ENCODE measurements around the gene GPRASP2. TPM values are rescaled to one million over a fixed set of nuclear protein-coding genes. Genes with fewer than 3 reads are reported as not detected.

The GPRASP2 gene
- total RNA-seq, 1 donor from 2014 or later: 10.8 TPM

DNA sequence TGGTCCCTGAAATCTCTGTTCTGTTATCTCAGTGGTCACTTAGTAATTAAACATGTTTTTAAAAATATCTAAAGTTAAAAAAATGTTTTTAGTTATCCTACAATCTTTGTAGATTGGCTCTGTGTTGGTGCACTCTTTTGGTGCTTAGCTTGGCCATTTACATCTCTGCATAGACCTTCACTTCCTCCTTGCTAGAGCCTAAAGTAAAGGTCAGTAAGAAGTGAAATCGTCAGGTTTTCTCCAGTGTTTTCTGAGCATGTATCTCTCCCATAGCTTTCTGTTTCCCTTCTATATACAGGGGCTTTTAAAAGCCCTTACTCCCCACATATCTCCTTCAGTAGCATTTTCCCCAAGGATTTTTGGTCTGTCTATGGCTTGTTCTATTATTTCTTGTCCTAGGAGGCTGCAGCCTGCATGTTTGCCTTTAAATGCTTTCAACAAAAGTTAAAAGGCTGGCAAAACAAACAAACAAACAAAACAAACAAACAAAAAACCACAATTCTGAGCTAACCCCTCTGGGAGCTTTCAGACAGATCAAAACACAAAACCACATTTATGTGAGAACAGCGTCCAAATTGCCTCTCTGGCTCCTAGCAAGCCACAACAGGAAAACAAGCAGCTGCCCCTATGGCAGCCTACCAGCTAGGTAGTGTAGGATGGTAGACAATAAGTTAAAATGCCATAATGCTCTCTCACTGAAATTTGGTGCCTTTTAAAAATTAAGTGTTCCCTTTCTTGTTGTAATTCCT is 27.3 kb upstream of the GPRASP2 start:
- H3K36me3 ChIP-seq: no peaks in the 10 kb centered on the region
- no peaks in the 10 kb centered on the region for H3K27me3 ChIP-seq
- H3K4me1 ChIP-seq: no peaks in the 10 kb centered on the region
- no peak overlapping the region for H3K27ac ChIP-seq
- no peak for DNase-seq (ENCODE audit: extremely low spot score in 2 of 2)
- H3K4me3 ChIP-seq: no peak overlapping the region
- TF ChIP-seq, protein P1, sequence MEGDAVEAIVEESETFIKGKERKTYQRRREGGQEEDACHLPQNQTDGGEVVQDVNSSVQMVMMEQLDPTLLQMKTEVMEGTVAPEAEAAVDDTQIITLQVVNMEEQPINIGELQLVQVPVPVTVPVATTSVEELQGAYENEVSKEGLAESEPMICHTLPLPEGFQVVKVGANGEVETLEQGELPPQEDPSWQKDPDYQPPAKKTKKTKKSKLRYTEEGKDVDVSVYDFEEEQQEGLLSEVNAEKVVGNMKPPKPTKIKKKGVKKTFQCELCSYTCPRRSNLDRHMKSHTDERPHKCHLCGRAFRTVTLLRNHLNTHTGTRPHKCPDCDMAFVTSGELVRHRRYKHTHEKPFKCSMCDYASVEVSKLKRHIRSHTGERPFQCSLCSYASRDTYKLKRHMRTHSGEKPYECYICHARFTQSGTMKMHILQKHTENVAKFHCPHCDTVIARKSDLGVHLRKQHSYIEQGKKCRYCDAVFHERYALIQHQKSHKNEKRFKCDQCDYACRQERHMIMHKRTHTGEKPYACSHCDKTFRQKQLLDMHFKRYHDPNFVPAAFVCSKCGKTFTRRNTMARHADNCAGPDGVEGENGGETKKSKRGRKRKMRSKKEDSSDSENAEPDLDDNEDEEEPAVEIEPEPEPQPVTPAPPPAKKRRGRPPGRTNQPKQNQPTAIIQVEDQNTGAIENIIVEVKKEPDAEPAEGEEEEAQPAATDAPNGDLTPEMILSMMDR (IDR thresholded peaks at IDR 0.05): no peak
- TF ChIP-seq POLR2A (IDR thresholded peaks at IDR 0.05) (no peak), POLR2AphosphoS5 (IDR thresholded peaks at IDR 0.05; ENCODE audit: insufficient read depth in 1 of 2, low read depth in 1 of 2) (no peak)
- peaks cover 12% of the 10 kb centered on the region for H3K9me3 ChIP-seq
- intact Hi-C loops (cut with DNase I): no loop called here

DNA sequence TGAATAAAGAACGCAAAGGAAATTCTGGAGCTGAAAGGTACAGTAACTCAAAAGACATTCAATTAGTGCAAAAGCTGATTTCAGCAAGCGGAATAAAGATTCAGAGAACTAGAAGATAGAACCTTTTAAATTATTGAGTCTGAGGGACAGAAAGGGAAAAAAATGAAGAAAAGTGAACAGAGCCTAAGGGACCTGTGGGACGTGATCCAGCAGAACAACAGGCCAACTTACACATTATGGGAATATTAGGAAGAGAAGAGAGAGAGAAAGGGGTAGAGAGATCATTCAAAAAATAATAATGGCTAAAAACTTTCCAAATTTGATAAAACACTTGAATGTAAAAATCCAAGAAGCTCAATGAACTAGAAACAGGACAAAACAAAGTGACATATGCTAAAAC is 17.5 kb upstream of the GPRASP2 start:
- no peaks in the 10 kb centered on the region for H3K9me3 ChIP-seq
- no peaks in the 10 kb centered on the region for H3K27me3 ChIP-seq
- intact Hi-C loops (cut with DNase I): no loop called here
- TF ChIP-seq, protein P1 (IDR thresholded peaks at IDR 0.05): no peak
- TF ChIP-seq POLR2AphosphoS5 (IDR thresholded peaks at IDR 0.05; ENCODE audit: insufficient read depth in 1 of 2, low read depth in 1 of 2) (no peak), POLR2A (IDR thresholded peaks at IDR 0.05) (no peak)
- H3K4me3 ChIP-seq: no peak overlapping the region
- H3K36me3 ChIP-seq: no peaks in the 10 kb centered on the region
- no peak for DNase-seq (ENCODE audit: extremely low spot score in 2 of 2)
- no peak overlapping the region for H3K27ac ChIP-seq
- no peaks in the 10 kb centered on the region for H3K4me1 ChIP-seq

GRCh38 chrX:102696306-102696705 is 15.9 kb upstream of the GPRASP2 start:
- TF ChIP-seq, protein P1 (IDR thresholded peaks at IDR 0.05): no peak
- no peak for TF ChIP-seq POLR2A (IDR thresholded peaks at IDR 0.05)
- TF ChIP-seq POLR2AphosphoS5 (IDR thresholded peaks at IDR 0.05; ENCODE audit: insufficient read depth in 1 of 2, low read depth in 1 of 2): no peak

DNA sequence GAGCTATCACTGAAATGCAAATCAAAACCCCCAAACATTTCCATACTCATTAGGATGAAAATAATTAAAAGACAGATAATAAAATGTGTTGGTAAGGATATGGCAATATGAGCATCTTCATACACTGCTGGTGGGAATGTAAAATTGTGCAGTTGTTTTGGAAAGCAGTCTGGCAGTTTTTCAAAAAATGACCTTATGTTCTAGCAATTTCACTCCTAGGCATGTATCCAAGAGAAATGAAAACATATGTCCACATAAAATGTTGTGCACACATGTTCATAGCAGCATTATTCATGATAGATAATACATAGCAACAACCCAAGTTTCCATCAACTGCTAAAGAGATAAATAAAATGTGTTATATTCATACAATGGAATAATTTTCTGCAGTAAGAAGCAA is 14.8 kb upstream of the GPRASP2 start:
- H3K36me3 ChIP-seq: no peaks in the 10 kb centered on the region
- DNase-seq (ENCODE audit: extremely low spot score in 2 of 2): no peak
- no peak overlapping the region for H3K4me3 ChIP-seq
- no peaks in the 10 kb centered on the region for H3K4me1 ChIP-seq
- H3K27ac ChIP-seq: no peak overlapping the region
- intact Hi-C loops (cut with DNase I): no loop called here
- TF ChIP-seq, protein P1 (IDR thresholded peaks at IDR 0.05): no peak
- TF ChIP-seq POLR2A (IDR thresholded peaks at IDR 0.05): no peak
- no peaks in the 10 kb centered on the region for H3K27me3 ChIP-seq
- no peaks in the 10 kb centered on the region for H3K9me3 ChIP-seq

More at GRCh38 chrX:102696306-102696705, 15.9 kb upstream of the GPRASP2 start:
- Histone ChIP-seq H3K4me3 (no peak overlapping the region), H3K27ac (no peak overlapping the region), H3K4me1 (no peaks in the 10 kb centered on the region), H3K9me3 (no peaks in the 10 kb centered on the region), H3K36me3 (no peaks in the 10 kb centered on the region), H3K27me3 (no peaks in the 10 kb centered on the region)
- DNase-seq (ENCODE audit: extremely low spot score in 2 of 2): no peak
- intact Hi-C loops (cut with DNase I): no loop called here

GRCh38 chrX:102708900-102709299 is 3.3 kb upstream of the GPRASP2 start:
- no peak overlapping the region for H3K4me3 ChIP-seq
- DNase-seq (ENCODE audit: extremely low spot score in 2 of 2): no peak
- no peak overlapping the region for H3K27ac ChIP-seq
- no peaks in the 10 kb centered on the region for H3K27me3 ChIP-seq
- intact Hi-C loops (cut with DNase I): no loop called here
- H3K4me1 ChIP-seq: no peaks in the 10 kb centered on the region
- no peaks in the 10 kb centered on the region for H3K36me3 ChIP-seq
- no peaks in the 10 kb centered on the region for H3K9me3 ChIP-seq
- TF ChIP-seq, protein P1 (IDR thresholded peaks at IDR 0.05): no peak
- TF ChIP-seq POLR2AphosphoS5 (IDR thresholded peaks at IDR 0.05; ENCODE audit: insufficient read depth in 1 of 2, low read depth in 1 of 2) (no peak), POLR2A (IDR thresholded peaks at IDR 0.05) (no peak)

All from vagina (tissue), 2 donors.